ENCODE results near the gene FTL.

Gene FTL

GRCh38 chr19:48992581-48993174 is 27.6 kb downstream of the FTL start:
- no peak for DNase-seq

GRCh38 chr19:48993175-48994034 is 28.3 kb downstream of the FTL start, which contains the start of the genes GYS1 and RUVBL2:
GYS1 (minus strand) TSS chr19:48993309; CDS start chr19:48993112, 197 bp downstream.
RUVBL2 (plus strand) TSS chr19:48993887; CDS start chr19:48993912, 25 bp downstream.
- DNase-seq: peak; percentile 100

- DNase-seq: no peak
Observed at GRCh38 chr19:48994035-48994386, 28.9 kb downstream of the FTL start.

GRCh38 chr19:48997972-48998371 is 32.9 kb downstream of the FTL start:
- DNase-seq: peak; percentile 41

- DNase-seq: no peak
Observed at GRCh38 chr19:48999481-49000325, 34.6 kb downstream of the FTL start.

- no peak for DNase-seq
Observed at GRCh38 chr19:49004133-49004532, 39.0 kb downstream of the FTL start.

DNA sequence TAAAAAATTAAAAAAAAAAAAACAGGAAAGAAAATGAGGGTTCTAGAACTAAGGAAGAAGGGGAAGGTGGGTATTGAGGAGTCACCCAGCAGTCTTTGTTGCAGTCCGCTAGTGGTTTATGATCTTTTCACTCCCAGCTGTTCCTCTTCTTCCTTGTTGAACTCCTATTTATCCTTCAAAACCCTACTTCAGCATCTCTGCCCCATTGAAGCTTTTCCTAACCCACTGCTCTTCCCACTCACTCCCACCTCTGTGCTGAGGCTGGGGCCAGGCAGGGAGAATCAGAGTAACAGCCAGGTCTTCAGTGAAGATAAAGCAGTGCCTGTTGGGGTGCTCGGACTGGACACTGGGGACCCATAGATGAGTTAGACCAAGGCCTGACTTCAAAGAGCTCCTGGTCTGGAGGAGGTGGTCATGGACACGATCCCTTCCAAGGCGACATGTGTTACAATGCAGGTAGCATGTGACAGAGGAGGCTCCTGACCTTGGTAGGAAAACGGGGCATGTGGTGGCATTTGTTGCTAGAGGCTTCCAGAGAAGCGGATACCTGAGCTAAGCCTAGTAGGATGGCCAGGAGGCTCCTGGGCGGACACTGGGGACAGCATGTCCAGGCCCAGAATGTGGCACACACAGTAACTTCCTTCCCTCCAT is 40.0 kb downstream of the FTL start:
- DNase-seq: no peak

- DNase-seq: no peak
Observed at GRCh38 chr19:49006905-49007304, 41.8 kb downstream of the FTL start.

DNA sequence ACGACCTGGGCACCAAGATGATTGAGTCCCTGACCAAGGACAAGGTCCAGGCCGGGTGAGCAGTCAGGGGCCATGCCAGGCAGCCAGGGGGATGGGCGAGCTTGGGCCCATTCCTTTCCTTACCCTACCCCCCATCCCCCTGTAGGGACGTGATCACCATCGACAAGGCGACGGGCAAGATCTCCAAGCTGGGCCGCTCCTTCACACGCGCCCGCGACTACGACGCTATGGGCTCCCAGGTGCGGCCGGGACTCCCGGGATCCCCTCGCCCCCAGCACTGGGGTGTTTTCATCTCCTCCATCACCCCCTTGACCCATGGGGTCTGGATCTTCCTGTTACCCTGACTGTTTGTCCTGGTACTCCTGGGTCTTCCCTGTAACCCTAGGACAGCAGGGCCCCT is 44.7 kb downstream of the FTL start:
- DNase-seq: no peak

DNA sequence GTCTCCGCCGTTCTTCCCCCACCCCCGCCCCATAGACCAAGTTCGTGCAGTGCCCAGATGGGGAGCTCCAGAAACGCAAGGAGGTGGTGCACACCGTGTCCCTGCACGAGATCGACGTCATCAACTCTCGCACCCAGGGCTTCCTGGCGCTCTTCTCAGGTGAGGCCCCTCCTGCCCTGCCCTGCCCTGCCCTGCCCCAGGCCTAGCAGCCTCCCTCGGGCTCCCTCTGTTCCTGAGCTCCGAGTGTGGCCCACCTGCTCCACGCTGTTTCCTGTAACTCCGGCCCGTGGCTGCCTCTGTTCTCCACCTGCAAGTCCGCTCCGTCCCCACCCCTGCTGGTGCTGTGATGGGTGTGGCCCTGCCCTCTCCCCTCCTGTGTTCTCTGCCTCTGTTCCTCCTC is 45.3 kb downstream of the FTL start:
- DNase-seq: no peak

GRCh38 chr19:49011194-49011593 is 46.1 kb downstream of the FTL start:
- DNase-seq: no peak

DNA sequence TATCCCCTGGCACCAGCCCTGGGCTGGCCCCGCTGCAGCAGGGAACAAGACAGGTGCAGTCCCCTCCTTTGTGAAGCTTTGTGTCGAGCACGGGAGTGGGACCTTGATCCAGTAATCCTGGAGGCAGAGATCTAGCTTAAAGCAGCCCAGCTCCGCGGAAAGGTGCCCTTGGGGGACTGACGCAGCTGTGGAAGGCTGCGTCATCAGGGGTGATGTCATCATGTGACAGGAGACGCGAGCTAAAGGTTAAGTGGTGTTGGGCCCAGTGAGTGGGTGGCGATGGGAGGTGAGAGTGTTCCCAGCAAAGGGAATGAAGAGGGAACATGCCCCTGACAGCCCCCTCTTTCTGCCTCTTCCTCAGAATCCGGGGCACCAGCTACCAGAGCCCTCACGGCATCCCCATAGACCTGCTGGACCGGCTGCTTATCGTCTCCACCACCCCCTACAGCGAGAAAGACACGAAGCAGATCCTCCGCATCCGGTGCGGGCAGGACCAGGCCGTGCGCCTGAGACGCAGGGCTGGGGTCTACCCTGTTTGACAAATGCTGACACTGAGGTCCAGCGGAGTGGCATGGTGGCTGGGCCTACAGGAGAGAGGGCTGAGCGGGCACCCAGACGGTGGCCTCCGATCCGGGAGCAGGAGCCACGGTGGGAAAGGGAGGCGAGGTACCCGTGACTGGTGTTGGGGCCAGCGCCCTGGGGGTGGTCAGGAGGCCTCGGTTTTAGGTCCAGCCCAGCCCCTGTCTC is 49.2 kb downstream of the FTL start:
- no peak for DNase-seq

GRCh38 chr19:49014870-49015255 is 49.8 kb downstream of the FTL start:
- no peak for DNase-seq

DNA sequence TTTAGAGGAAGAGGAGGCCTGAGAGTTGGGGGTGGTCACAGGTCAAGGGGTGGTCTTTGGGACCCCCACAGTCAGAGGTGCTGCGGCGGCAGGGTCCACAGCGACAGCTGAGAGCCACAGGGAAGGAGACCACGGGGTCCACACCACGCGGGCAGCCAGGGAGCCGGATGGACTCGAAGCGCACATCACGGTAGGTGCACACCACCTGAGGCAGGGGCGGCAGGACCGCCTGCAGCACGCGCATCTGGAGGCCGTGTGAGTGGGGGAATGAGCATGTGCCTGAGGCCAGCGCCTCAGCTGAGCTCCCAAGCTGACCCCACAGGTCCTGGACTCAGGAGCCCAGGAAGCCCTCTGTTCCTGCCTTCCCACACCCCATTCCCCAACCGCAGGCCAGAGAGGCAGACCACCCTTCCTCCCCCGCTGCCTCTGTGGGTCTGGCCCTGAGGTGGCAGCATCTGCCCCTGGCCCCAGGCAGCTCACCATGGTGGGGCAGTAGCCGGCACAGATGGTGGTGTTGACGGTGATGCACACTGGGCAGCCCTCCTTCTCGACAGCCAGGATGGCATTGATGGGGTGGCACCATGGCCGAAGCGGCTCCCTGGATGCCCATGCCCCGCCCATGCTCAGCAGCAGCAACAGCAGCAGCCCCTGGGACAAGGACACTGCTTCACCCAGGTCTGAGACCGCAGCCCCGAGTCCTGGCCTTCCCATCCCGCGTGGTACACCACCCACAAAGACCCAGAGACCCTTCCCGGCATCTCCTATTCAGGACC is 51.1 kb downstream of the FTL start:
- DNase-seq: no peak
